Psoas muscle (tissue), 8 donors: ENCODE measurements around the gene OR11A1. TPM values are rescaled to one million over a fixed set of nuclear protein-coding genes. Genes with fewer than 3 reads are reported as not detected.

Experiments
- ATAC-seq, 4 donors: fragments of 200-7000 bp; cut with Tn5 transposase; one replicate each; pipeline ENCODE4 v1.9.1; 2020; ENCODE audit warnings: moderate library complexity in 3 of 4, mild to moderate bottlenecking in 2 of 4
- DNase-seq, 2 donors: peaks; one replicate each; pipeline ENCODE4 v3.0.0-alpha.2; 2020
- H3K27ac ChIP-seq: fragments of 200-600 bp; one replicate; pipeline ENCODE4 v1.8.0; 2022
- H3K27me3 ChIP-seq, 3 donors: fragments of 200-600 bp in 1 of 3; one replicate each; pipeline versions ENCODE4 v1.6.1 to v1.8.0; 2013 to 2022; ENCODE audit warnings: low read length in 2 of 3, mild to moderate bottlenecking in 2 of 3, moderate library complexity in 1 of 3; ENCODE audit not compliant: insufficient read depth in 3 of 3
- H3K36me3 ChIP-seq, 2 donors: fragments of 200-600 bp in 1 of 2; one replicate each; pipeline versions ENCODE4 v1.6.1 to v1.8.0; 2013 to 2022; ENCODE audit warnings: low read depth in 1 of 2, mild to moderate bottlenecking in 1 of 2, moderate library complexity in 1 of 2; ENCODE audit not compliant: insufficient read depth in 1 of 2
- H3K4me1 ChIP-seq: fragments of 200-600 bp; one replicate; pipeline ENCODE4 v1.8.0; 2022
- H3K4me3 ChIP-seq: fragments of 200-600 bp; one replicate; pipeline ENCODE4 v1.8.0; 2022; ENCODE audit warnings: mild to moderate bottlenecking
- H3K9me3 ChIP-seq: fragments of 200-600 bp; one replicate; pipeline ENCODE4 v1.8.0; 2022
- WGBS, 3 donors: extraction: QIAGEN DNeasy Blood & Tissue Kit; methylation state at CpG; one replicate each; pipeline versions ENCODE4 v1.1.6 to v1.1.7; 2013; 5-methylcytosine and 5-hydroxymethylcytosine counted together
- intact Hi-C, 2 donors: fragments of 100-400 bp; cut with DNase I; formaldehyde crosslinking; loops; one replicate each; pipeline versions ENCODE4 v1.11.0 to v1.14.2; 2022
- polyA plus RNA-seq, 3 donors: library from polyadenylated mRNA; stranded (reverse); fragments of 200-250 nt; gene quantifications; one replicate each; pipeline ENCODE4 v1.2.3, GENCODE V29; 2013
- total RNA-seq, 4 donors: library from RNA; stranded (reverse); fragmentation: NEBNext Ultra II Directional in 2 of 4; extraction: Animal tissue kit (Norgen Biotek cat#: 25700) in 2 of 4; gene quantifications; one replicate each; pipeline versions ENCODE4 v1.2.1 to v1.2.4, GENCODE V29; 2021 to 2023
- TF ChIP-seq, protein P1 (sequence below): fragments of 200-600 bp; IDR thresholded peaks from one replicate; pipeline ENCODE4 v1.8.0; 2022; ENCODE audit warnings: antibody characterized with exemption
- donor health status: healthy with polysubstance abuse.
- donor health status: DM: no; HTN: no; CAD: no; lungs with moderate emphysema.
- donor health status: Bipolar disorder and iron deficiency.
- donor health status: healthy.
- donor health status: DM: yes; HTN: yes; CAD: no.
- donor health status: DM: no; HTN: no; CAD: no.
- donor health status: DM: no; HTN: no; CAD: no.
- donor health status: DM: yes; HTN: yes; CAD: no.

The OR11A1 gene
- total and polyA plus RNA-seq, 7 donors: not detected

- H3K27ac ChIP-seq: no peak overlapping the region
- 77 to 80% (median 77%) methylated on average over 5 of the region's 5 CpGs for WGBS, 3 donors
- TF ChIP-seq, protein P1, sequence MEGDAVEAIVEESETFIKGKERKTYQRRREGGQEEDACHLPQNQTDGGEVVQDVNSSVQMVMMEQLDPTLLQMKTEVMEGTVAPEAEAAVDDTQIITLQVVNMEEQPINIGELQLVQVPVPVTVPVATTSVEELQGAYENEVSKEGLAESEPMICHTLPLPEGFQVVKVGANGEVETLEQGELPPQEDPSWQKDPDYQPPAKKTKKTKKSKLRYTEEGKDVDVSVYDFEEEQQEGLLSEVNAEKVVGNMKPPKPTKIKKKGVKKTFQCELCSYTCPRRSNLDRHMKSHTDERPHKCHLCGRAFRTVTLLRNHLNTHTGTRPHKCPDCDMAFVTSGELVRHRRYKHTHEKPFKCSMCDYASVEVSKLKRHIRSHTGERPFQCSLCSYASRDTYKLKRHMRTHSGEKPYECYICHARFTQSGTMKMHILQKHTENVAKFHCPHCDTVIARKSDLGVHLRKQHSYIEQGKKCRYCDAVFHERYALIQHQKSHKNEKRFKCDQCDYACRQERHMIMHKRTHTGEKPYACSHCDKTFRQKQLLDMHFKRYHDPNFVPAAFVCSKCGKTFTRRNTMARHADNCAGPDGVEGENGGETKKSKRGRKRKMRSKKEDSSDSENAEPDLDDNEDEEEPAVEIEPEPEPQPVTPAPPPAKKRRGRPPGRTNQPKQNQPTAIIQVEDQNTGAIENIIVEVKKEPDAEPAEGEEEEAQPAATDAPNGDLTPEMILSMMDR: no peak
- ATAC-seq (no peak), DNase-seq (no peak)
- intact Hi-C loops: no loop called here
- no peak overlapping the region for H3K4me3 ChIP-seq
- no peaks in the 10 kb centered on the region for H3K4me1 ChIP-seq
- no peaks in the 10 kb centered on the region for H3K36me3 ChIP-seq
- H3K27me3 ChIP-seq: peaks cover 0 to 2% (median 0%) of the 10 kb centered on the region in 3 donors
- no peaks in the 10 kb centered on the region for H3K9me3 ChIP-seq
Observed at GRCh38 chr6:29487131-29487530, 30.3 kb upstream of the OR11A1 start.

DNA sequence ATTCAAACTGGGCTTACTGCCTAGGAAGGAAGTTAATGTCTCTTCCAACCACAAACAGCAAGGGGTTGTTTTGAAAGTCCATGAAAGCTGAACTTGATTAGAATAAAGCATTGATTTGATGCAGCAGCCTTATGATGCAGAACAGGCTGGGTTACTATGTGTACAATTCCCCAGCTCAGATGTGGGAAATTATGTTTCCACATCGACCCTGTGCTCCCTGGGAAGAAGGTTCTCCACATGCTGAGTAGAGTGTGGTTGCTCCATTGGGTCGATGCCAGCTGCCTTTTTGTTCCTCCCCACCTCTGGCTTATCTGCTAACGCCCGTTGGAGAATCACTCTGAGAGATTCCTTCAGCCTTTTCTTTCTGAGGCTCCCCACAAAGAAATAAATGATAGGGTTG is 29.7 kb upstream of the OR11A1 start:
- peaks cover 0 to 2% (median 0%) of the 10 kb centered on the region in 3 donors for H3K27me3 ChIP-seq
- H3K36me3 ChIP-seq: no peaks in the 10 kb centered on the region
- intact Hi-C loops: no loop called here
- ATAC-seq (no peak), DNase-seq (no peak)
- no peak overlapping the region for H3K4me3 ChIP-seq
- TF ChIP-seq, protein P1: no peak
- WGBS, 3 donors: 62 to 73% (median 63%) methylated on average over 4 of the region's 4 CpGs
- no peaks in the 10 kb centered on the region for H3K9me3 ChIP-seq
- no peak overlapping the region for H3K27ac ChIP-seq
- H3K4me1 ChIP-seq: no peaks in the 10 kb centered on the region

DNA sequence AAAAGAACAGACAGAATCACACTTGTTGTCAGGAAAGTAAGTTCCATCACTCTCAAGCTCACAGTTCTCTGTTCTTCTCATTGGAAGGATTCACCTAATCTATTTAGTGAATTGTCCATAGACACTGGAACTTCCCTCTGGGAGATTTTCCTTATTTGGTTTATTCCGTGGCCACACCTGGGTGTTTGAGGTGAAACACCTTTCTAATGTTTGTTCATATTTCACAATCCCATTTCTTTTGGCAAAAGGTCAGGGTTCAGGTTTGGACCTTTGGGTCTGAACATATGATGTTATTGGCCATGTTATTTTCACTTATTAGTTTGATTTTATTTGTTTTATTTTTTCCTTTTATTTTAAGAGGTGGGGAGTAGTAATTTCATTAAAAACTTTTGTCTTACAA is 26.9 kb upstream of the OR11A1 start:
- WGBS, 3 donors: 65 to 80% (median 76%) methylated on average over 1 of the region's 1 CpG
- ATAC-seq (no peak), DNase-seq (no peak)
- intact Hi-C loops: no loop called here
- H3K9me3 ChIP-seq: no peaks in the 10 kb centered on the region
- no peak overlapping the region for H3K4me3 ChIP-seq
- no peak overlapping the region for H3K27ac ChIP-seq
- H3K27me3 ChIP-seq: peaks cover 0 to 2% (median 0%) of the 10 kb centered on the region in 3 donors
- no peaks in the 10 kb centered on the region for H3K36me3 ChIP-seq
- H3K4me1 ChIP-seq: no peaks in the 10 kb centered on the region
- TF ChIP-seq, protein P1: no peak

- no peaks in the 10 kb centered on the region for H3K4me1 ChIP-seq
- H3K4me3 ChIP-seq: no peak overlapping the region
- no peaks in the 10 kb centered on the region for H3K36me3 ChIP-seq
- no peaks in the 10 kb centered on the region for H3K9me3 ChIP-seq
- TF ChIP-seq, protein P1: no peak
- no peak overlapping the region for H3K27ac ChIP-seq
- 59 to 78% (median 59%) methylated on average over 3 of the region's 3 CpGs for WGBS, 3 donors
- DNase-seq (no peak), ATAC-seq (no peak)
- intact Hi-C loops: no loop called here
- H3K27me3 ChIP-seq: peaks cover 0 to 2% (median 0%) of the 10 kb centered on the region in 3 donors
Observed at GRCh38 chr6:29483186-29483585, 26.3 kb upstream of the OR11A1 start.

GRCh38 chr6:29479560-29479959 is 22.7 kb upstream of the OR11A1 start:
- no peak for ATAC-seq
- no peaks in the 10 kb centered on the region for H3K4me1 ChIP-seq
- TF ChIP-seq, protein P1: no peak
- H3K9me3 ChIP-seq: no peaks in the 10 kb centered on the region
- H3K27me3 ChIP-seq: no peaks in the 10 kb centered on the region
- H3K27ac ChIP-seq: no peak overlapping the region
- WGBS, 3 donors: 69 to 77% (median 73%) methylated on average over 2 of the region's 2 CpGs
- no peak overlapping the region for H3K4me3 ChIP-seq
- intact Hi-C loops: no loop called here
- H3K36me3 ChIP-seq: no peaks in the 10 kb centered on the region
- no peak for DNase-seq
